Middle frontal gyrus (tissue), 1 donor: ENCODE measurements around the gene ZFYVE28.
A peak's percentile ranks its signal among the peaks of the same experiment; 100 is the strongest.

Source experiments
- DNase-seq: peaks from one replicate; pipeline ENCODE4 v3.0.0-alpha.2; 2015; ENCODE audit warnings: low spot score; ENCODE audit errors: extremely low spot score

Gene ZFYVE28

DNA sequence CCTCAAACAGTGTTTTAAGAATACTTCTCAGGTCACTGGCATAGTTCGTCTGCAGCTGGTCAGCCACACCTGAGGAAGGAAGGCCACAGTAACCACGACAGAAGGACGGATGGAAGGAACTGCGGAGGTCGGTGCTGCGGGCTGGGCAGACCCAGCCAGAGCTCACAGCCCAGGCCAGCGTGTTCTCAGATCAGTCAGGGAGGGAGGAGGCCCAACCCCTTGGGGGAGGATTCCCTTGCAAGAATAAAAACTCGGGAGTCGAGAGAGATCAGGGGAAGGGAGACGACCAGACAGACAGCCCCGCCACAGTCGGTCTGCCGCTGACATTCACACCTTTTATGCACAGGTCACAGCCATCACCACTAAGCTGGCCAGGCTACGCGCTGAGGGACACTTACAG lies 145.2 kb downstream of the ZFYVE28 start:
- no peak for DNase-seq

DNA sequence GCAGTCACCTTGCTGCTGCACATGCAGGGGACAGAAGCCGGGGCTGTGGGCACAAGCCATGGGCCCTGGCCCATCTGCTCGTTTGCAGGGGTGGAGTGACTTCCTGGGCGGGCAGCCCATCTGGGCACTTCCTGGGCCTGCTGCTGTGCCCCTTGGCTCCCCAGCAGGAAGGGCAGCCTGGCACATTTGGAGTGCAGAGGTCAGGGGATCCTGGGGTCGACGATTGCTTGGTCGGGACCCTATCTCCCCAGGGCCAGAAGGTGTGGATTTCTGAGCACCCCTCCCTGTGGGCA lies 145.7 kb downstream of the ZFYVE28 start:
- DNase-seq: no peak

DNA sequence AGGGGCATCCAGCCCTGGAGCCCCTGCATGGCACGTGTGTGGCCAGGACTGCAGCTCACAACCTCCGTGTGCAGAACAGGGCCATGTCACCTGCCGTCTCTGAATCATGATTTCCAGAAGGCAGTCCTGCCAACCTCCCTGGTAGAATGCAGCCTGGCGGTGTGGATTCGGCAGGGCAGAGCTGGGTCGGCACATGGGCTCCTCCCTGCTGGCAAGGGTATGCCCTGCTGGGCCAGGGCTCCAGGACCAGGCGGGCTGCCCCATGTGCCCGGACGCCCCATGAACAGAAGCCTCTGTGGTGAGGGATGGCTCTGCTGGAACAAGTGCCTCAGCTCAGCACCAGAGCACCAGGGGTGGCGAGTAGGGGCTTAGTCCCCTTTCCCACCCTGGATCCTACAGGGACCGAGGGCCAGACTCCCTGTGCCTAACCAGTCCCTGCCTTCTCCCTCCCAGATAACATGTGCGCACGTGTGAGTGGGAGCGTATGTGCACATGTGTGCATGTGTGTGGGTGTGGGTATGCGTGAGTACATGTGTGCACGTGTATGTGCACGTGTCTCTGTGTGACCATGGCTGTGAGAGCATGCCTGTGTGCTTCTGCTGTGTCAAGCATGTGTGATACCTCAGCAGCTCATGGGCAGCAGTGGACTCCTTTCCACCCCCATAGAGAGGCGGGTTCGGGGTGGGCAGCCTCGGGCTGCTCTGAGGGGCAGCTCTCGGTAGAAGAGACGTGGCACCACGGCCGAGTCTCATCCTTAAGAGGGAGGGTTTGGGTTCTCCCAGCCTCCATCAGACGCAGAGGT lies 146.2 kb downstream of the ZFYVE28 start:
- no peak for DNase-seq

DNA sequence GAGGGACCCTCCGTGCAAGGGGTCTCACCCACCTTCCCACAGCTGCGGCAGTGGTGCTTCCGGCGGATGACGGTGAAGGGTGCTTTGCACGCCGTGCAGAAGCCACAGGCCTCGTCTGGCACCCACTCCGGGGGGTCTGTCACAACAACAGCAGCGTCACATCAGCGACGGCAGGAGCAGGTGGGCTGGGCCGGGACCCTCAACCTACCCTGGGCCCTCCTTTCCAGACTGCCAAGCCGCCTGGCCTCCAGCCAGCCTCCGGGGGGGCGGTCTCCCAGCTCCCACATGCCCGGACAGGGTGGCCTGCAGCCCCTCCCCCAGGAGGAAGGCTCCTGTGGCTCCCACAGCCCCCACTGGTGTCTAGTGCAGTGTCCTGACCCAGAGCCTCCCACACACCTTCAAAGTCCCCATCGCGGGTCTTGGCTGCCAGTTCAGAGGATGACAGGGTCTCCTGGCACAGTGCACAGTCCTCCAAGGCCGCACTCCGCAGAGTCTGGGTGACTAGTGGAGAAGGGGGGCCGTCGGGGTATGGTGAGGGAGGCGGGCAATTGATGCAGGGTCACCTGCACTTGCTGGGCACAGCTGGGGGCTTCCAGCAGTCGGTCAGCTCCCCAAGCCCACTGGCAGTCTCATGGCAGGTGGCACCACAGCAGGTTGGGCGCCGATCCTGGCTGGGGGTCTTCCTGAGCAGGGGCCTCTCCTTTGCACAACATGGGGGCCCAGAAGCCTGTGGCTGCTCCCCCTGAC lies 147.0 kb downstream of the ZFYVE28 start:
- no peak for DNase-seq

DNA sequence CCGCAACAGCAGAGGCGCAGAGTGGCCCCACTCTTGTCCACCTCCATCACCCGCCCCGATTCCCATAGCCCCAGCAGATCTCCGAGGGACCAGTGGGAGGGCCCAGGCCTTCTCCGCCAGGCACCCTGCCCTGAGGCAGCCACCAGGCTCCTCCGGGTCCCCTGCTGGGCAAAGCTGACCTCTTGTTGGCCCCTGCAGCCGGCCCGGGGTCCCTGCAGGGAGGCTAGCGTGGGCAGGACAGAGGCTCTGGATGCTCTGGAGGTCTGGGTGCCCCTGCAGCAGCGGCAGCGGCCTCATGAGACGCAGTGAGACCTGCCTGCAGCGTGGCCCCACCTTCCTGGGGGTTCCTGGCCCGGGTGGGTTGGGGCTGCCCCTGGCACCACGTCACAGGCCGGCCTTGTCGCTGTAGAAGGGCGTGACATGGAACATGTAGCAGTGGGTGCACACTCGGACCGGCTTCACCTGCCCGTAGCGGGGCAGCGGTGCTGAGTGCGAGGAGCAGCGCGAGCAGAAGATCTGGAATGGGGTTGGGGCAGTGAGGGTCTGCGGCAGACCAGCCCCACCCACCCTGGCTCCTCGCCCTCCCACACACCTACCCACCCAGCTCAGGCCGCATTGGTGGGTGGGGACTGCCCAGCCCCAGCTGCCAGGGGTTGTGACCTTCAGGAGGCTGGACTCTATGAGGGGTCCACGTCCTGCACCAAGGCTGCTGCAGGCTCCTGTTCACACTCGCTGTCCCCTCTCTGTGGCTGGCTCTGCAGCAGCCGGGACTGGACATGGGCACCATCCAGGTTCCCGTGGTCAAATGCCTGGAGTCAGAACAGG lies 147.9 kb downstream of the ZFYVE28 start:
- no peak for DNase-seq

DNA sequence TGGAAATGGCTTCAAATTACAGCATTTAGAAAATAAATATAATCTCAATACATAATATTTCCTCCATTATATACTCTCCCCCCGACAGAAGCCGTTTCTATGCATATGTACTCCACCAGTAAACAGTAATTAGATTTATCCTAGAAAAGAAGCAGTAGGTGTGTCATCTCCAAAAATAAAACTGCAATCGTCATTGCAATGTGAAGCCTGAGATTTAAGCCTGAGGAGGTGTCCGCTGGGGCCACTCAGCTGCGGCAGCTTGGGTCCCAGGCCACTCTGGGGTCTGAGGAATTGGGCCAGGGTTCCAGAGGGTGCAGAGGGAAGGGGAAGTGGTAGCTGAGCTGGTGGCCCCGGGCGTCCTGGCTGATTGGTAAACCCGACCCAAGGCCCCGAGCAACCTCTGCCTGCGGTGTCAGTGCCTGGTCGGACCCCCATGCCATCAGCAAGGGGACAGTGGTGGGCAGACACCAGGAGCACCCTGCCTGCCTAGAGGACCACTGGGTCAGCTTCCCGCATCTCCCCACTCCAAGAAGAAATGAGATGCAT lies 148.8 kb downstream of the ZFYVE28 start:
- no peak for DNase-seq

DNA sequence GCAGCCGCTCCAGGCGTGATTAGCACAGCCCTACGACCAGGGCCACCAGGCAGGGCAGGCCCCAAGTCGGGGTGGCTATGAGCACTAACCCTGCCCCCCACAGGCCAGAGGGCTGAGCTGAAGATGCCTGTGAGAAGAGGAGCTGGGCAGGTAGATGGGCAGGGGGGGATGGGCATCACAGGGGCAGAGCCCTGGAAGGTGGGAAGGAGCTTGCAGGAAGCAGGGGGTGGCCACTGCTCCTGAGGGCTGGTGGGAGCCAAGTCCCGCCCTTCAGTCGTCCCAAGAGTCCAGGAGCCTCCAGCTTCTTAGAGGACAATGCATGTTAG lies 149.3 kb downstream of the ZFYVE28 start:
- no peak for DNase-seq

DNA sequence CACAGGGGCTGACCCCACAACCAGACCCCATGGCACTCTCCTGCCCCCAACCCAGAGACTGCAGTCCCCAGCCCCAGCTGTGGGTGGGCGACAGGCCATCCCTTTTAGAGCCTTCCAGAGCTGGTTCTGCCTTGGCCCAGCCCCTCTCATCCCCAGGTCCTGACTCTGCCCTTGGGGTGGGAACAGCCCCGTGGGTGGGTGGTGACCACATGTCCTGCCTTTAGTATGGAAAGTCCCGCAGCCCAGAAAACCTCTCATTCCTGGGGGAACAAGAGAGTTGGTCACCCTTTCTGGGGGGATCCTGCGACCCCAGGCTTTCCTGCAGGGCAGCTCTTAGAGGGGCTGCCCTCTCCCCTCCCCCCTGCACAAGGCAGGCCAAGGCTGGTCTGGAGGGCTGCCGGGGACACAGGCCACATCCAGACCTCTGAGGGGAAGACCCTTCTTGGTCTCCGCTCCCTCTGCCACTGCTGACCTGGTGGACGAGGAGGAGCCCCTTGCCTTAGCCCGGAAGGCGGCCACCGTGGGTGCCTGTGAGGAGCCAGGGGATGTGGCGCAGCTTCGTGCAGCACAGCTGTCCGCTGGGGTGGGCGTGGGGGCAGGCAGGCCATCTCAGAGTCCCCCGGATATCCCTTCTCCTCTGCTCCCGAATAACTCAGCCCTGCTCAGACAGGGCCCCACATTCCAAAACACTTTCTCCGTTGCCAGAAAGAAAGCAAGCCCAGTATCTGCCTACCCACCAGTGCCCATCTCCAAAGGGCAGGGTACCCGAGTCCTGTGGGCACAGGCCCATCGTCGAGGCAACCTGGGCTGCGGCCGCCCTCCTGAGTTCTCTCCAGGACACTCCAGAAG lies 149.9 kb downstream of the ZFYVE28 start:
- no peak for DNase-seq

DNA sequence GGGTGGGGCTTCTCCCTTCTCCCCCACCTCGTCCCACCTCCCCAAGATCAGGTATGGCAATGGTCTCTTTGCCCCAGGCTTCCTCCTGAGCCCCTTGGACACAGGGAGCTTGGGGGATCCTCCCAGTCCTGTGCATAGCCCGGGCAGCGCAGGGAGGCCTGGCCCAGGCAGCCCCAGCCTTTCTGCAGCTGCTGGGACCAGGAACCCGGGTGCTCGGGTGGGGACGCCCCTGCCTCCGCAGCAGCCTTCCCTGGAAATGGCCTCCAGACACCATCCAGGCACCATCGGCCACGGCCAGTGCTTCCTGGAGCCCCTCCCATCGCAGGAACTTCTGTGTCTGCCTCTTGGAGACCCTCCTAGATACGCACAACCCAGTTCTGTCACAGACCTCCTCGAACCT lies 150.6 kb downstream of the ZFYVE28 start:
- DNase-seq: no peak

DNA sequence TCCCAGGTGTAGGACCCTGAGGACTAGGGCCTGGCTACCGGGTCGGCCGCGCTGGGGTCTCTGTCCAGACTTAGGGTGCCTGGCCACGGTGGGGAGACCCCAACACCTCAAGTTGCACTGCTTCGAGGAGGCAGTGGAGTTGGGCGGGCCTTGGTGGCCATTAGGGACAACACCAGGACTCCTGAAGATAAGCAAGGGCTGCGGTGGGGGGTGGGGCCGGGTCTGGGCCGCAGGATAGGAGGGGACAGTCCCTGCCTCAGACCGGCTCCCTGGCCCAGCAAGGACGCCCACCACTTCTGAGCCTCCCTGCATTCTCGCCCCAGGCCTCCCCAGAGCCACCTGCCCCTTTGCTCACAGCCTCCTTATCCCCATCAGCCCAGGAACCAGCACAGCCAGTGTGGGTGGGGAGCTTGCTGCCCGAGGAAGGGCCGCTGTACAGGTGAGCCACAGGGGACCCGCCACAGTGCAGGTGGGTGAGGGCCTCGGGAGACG lies 151.1 kb downstream of the ZFYVE28 start:
- no peak for DNase-seq

DNA sequence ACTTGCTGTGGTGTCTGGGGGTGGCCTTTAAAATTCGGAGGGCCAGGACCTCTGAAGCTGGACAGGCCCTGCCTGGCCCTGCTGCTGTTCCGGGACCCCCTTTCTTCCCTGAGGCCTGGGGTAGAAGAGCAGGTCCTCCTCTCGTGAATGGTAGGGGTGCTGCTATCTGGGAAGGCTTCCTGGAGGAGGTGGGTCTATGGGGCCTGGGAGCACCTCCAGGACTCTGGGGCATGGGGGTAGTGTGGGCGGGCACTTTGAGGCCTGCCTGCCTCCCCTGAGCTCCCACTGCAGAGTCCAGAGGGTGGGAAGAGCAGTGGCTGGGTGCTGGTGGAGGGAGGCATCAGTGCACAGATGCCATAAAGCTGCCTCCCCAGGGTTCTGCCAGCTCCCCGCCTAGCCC lies 151.6 kb downstream of the ZFYVE28 start:
- no peak for DNase-seq

DNA sequence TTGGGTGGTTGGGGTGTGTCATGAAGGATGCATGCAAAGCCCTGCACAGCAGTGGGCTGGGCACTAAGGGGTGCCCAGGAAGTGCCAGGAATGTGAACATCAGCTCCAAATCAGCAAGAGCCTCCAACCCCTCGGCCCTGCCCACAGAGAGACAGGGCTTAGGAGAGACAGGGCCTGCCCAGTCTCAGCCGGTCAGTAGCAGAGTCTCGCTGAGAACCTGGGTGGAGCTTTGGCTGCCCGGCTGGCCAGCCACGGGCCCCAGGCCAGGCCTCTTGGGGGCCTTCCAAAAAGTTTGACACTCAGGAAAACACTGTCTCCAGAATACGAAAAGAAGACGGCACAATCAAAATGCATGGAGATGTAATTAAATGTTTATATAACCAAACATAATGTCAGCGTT lies 152.3 kb downstream of the ZFYVE28 start:
- DNase-seq: no peak

DNA sequence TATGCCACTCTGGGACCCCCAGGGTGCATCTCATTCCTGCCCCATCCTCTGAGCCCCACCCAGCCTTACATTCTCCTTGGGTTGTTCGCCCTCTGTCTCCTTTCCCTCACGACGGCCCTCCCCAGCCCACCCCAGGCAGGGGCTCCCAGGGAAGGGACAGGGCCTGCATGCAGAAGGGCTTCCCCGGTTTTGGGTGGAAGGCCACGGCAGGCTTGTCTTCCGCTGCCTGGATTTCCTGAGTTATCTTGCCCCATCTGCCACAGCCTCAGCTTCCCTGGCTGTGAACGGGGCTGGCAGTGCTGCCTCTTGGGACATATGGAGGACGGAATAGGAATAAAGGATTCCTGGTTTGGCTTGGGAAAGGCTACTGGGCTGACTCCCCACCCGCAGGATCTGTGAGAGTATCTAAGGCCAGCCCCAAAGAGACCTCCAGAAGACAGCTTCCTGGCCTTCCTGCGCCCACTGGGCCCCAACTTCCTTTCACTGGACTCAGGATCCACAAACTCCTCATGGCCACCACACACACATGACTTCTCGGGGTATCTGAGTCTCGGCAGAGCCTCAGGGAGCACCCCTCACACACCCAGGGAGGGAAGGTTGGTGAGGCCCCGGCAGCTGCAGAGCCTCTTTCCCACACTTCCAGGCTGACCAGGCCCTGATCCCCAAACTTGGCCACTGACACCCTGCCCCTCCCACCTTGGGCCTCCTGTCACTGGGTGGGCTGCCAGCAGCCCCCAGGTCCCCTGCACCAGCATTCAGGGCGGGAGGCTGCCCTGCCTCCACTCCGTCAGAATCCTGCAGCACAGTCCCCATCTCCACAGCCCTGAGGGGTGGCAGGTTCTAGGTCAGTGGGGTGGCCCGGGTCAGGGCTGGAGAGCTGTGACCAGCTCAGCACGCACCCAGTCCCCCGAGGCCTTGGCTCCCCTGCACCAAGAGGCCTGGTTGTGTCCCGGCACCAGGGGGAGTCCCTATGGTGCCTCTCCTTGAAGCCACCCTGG lies 153.0 kb downstream of the ZFYVE28 start:
- no peak for DNase-seq

DNA sequence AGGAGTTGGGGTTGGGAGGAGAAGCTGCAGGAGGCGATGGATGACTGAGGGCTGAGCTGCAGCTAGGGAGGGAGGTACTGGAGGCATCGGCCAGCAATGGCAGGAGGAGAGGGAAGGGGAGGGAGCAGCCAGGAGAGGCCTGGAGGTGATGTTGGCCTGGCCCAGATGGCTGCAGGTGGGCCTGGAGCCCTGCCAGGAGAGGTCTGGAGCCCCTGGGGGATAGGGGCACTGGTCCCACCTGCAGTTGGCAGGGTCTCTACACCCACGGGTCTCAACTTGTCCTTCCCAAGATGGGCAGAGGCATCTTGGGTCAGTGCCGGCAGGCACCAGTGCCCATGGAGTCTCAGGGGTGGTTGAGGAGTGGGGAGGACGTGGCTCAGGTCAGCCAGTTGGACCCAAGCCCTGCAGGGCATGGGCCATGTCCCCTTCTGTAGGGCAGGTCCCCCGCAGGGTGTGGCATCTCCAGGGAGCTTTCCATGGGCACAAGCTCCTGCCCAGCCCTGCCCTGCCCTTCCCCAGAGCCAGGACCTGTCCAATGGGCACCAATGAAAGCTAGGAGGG lies 153.9 kb downstream of the ZFYVE28 start:
- DNase-seq: no peak

DNA sequence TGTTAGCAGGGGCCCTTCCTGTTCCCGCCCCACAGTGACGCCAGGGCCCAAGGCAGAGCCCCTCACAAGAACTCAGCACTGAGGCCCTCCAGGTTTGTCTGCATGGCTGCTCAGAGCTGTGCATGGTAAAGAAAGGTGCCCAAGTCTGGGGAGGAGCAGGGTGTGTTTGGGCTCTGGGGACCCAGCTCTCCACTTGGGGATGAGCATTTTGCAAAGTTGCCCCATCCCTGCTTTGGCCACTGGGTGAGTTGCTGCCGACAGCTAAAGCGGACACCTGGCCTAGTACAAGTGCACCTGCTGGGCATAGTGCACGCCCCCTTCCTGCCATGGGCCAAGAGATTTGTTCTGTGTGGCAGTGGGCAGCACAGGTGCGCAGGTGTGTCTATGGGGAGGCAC lies 154.5 kb downstream of the ZFYVE28 start:
- DNase-seq: no peak

DNA sequence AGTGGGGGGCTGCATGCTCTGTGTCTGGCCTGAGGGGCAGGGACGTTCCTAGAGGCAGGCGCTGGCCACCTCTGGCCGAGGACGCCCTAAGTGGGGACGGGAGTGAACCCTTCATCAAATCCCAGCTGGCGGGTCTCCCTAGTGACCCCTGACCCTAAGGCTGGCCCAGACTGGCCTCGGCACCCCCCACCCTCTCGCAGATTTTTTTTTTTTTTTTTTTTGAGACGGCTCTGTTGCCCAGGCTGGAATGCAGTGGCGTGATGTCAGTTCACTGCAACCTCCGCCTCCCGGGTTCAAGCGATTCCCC lies 155.5 kb downstream of the ZFYVE28 start:
- DNase-seq: no peak

DNA sequence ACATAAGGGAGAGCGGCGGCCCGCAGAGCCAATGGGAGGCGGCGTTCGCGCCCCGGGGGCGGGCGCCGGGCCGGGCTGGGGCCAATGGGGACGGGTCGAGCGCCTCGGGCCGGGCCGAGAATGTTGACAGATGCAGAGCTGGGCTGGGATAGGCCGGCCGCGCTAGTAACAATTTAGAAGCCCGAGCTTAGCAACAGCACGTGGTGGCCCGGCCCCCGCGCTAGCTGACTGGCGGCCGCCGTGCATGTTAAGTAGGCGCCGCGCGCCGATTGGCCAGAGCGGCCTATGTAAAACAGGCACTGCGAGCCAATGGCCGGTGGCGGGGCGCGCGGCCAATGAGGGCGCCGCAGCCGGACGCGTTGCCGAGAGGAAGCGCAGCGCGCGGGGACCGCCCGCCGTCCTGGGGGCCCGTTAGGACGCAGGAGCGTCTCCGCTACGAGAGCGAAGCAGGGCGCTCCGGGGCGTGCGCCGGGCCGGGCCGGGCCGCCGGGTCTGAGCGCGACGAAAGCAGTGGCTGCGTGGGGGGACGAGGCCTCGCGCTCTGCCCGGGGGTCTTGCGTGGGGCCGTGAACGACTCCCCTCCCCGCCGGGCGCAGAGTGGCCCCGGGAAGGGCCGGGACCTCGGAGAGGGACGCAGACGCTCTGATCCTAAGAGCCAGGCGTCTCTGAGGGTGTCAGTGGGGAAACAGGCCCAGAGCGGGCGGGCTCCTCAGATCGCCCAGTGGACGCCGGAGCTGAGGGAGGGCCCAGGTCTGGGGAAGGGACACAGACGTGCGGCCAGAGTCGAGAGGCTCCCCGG lies 156.1 kb downstream of the ZFYVE28 start:
- DNase-seq: peak; percentile 98

DNA sequence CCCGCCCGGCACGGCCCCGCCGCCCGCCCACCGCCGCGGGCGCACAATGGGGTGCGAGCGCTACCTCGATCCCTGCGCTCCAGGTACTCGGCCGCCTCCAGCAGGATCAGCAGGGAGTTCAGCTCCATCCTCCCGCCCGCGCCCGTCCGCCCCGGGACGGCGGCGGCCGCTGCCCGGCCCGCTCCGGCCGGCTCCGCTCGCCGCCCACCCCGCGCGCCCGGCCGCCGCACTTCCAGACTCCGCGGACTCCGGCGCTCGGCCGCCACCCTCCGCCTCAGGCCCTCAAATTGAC lies 156.6 kb downstream of the ZFYVE28 start, which contains the start of gene MXD4:
Gene MXD4 (minus strand): TSS at position 257 of the 292 bp plus-strand sequence. CDS start 129 bp downstream, at position 128.
- DNase-seq: no peak
